Esophagus (tissue), 2 donors: ENCODE measurements around the gene GLT6D1. TPM values are rescaled to one million over a fixed set of nuclear protein-coding genes. Genes with fewer than 3 reads are reported as not detected.

Experiments used
- H3K27ac ChIP-seq, 2 donors: one replicate each; pipeline ENCODE4 v1.5.1; 2013; ENCODE audit warnings: low read depth in 2 of 2, mild to moderate bottlenecking in 2 of 2, inconsistent platforms in 1 of 2, low read length in 1 of 2, moderate library complexity in 1 of 2
- H3K27me3 ChIP-seq, 2 donors: one replicate each; pipeline ENCODE4 v1.6.1; 2013; ENCODE audit warnings: low read length in 2 of 2, control low read depth in 1 of 2, mild to moderate bottlenecking in 1 of 2; ENCODE audit not compliant: insufficient read depth in 2 of 2, control insufficient read depth in 1 of 2
- H3K36me3 ChIP-seq, 2 donors: one replicate each; pipeline ENCODE4 v1.6.1; 2013; ENCODE audit warnings: low read length in 1 of 2; ENCODE audit not compliant: control insufficient read depth in 2 of 2, insufficient read depth in 2 of 2
- H3K4me1 ChIP-seq, 2 donors: one replicate each; pipeline ENCODE4 v1.6.1; 2013; ENCODE audit warnings: low read length in 1 of 2; ENCODE audit not compliant: control insufficient read depth in 2 of 2, insufficient read depth in 2 of 2
- H3K4me3 ChIP-seq, 2 donors: one replicate each; pipeline ENCODE4 v1.5.1; 2013; ENCODE audit warnings: low read length in 2 of 2, mild to moderate bottlenecking in 2 of 2, low read depth in 1 of 2, moderate library complexity in 1 of 2
- H3K9me3 ChIP-seq, 2 donors: one replicate each; pipeline ENCODE4 v1.6.1; 2013; ENCODE audit warnings: mild to moderate bottlenecking in 2 of 2, low read depth in 1 of 2, low read length in 1 of 2, moderate library complexity in 1 of 2; ENCODE audit not compliant: control insufficient read depth in 2 of 2, insufficient read depth in 1 of 2
- WGBS, 2 donors: extraction: QIAGEN DNeasy Blood & Tissue Kit; methylation state at CpG; one replicate each; pipeline ENCODE4 v1.1.7; 2013; 5-methylcytosine and 5-hydroxymethylcytosine counted together
- polyA plus RNA-seq, 2 donors: library from polyadenylated mRNA; stranded (reverse); fragments of 200-250 nt; gene quantifications; one replicate each; pipeline ENCODE4 v1.2.3, GENCODE V29; 2013
- donor health status: healthy with polysubstance abuse.
- donor health status: Bipolar disorder and iron deficiency.

GLT6D1 gene
- polyA plus RNA-seq, 2 donors = not detected

GRCh38 chr9:135660407-135660806 lies 21.1 kb upstream of the GLT6D1 start:
- 90 to 92% methylated on average over 22 of the region's 22 CpGs for WGBS, 2 donors
- H3K27ac ChIP-seq = no peak overlapping the region
- H3K4me3 ChIP-seq = no peak overlapping the region
- no peaks in the 10 kb centered on the region for H3K36me3 ChIP-seq
- H3K27me3 ChIP-seq = no peaks in the 10 kb centered on the region
- no peaks in the 10 kb centered on the region for H3K9me3 ChIP-seq
- no peaks in the 10 kb centered on the region for H3K4me1 ChIP-seq

- 89 to 90% methylated on average over 13 of the region's 13 CpGs for WGBS, 2 donors
- Histone ChIP-seq H3K9me3 (no peaks in the 10 kb centered on the region), H3K4me3 (no peak overlapping the region), H3K27me3 (peaks cover 0 to 4% of the 10 kb centered on the region in 2 donors), H3K36me3 (no peaks in the 10 kb centered on the region), H3K27ac (no peak overlapping the region), H3K4me1 (no peaks in the 10 kb centered on the region)
These were observed 19.9 kb upstream of the GLT6D1 start for GRCh38 chr9:135659252-135659651.

GRCh38 chr9:135657416-135657815 lies 18.1 kb upstream of the GLT6D1 start:
- H3K36me3 ChIP-seq = no peaks in the 10 kb centered on the region
- 85 to 86% methylated on average over 15 of the region's 15 CpGs for WGBS, 2 donors
- H3K4me3 ChIP-seq = no peak overlapping the region

GRCh38 chr9:135655317-135655716 lies 16.0 kb upstream of the GLT6D1 start:
- peaks cover 0 to 3% of the 10 kb centered on the region in 2 donors for H3K9me3 ChIP-seq
- H3K36me3 ChIP-seq = no peaks in the 10 kb centered on the region
- peaks cover 0 to 4% of the 10 kb centered on the region in 2 donors for H3K27me3 ChIP-seq
- H3K4me1 ChIP-seq = peaks cover 0 to 3% of the 10 kb centered on the region in 2 donors
- no peak overlapping the region for H3K27ac ChIP-seq
- H3K4me3 ChIP-seq = no peak overlapping the region
- 69 to 80% methylated on average over 8 of the region's 8 CpGs for WGBS, 2 donors

More at GRCh38 chr9:135657416-135657815, 18.1 kb upstream of the GLT6D1 start:
- Histone ChIP-seq H3K27me3 (peaks cover 0 to 4% of the 10 kb centered on the region in 2 donors), H3K9me3 (no peaks in the 10 kb centered on the region), H3K27ac (no peak overlapping the region), H3K4me1 (no peaks in the 10 kb centered on the region)

- H3K4me3 ChIP-seq = no peak overlapping the region
- WGBS, 2 donors = 93 to 94% methylated on average over 17 of the region's 17 CpGs
- H3K4me1 ChIP-seq = peaks cover 0 to 3% of the 10 kb centered on the region in 2 donors
- H3K36me3 ChIP-seq = no peaks in the 10 kb centered on the region
- H3K27me3 ChIP-seq = peaks cover 0 to 4% of the 10 kb centered on the region in 2 donors
- peaks cover 10% of the 10 kb centered on the region in 2 donors for H3K9me3 ChIP-seq
- H3K27ac ChIP-seq = no peak overlapping the region
These were observed 11.1 kb upstream of the GLT6D1 start for GRCh38 chr9:135650408-135650807.

- H3K27me3 ChIP-seq = no peaks in the 10 kb centered on the region
- H3K4me1 ChIP-seq = peaks cover 0 to 3% of the 10 kb centered on the region in 2 donors
- 70 to 85% methylated on average over 2 of the region's 2 CpGs for WGBS, 2 donors
- peaks cover 10 to 15% of the 10 kb centered on the region in 2 donors for H3K9me3 ChIP-seq
- H3K4me3 ChIP-seq = no peak overlapping the region
- no peak overlapping the region for H3K27ac ChIP-seq
- no peaks in the 10 kb centered on the region for H3K36me3 ChIP-seq
These were observed 10.2 kb upstream of the GLT6D1 start for GRCh38 chr9:135649508-135649907.

- Histone ChIP-seq H3K4me1 (peaks cover 0 to 3% of the 10 kb centered on the region in 2 donors), H3K9me3 (peaks cover 10 to 18% of the 10 kb centered on the region in 2 donors), H3K36me3 (no peaks in the 10 kb centered on the region), H3K27ac (no peak overlapping the region), H3K27me3 (no peaks in the 10 kb centered on the region), H3K4me3 (no peak overlapping the region)
- 79% methylated on average over 10 of the region's 10 CpGs for WGBS, 2 donors
These were observed 9.4 kb upstream of the GLT6D1 start for GRCh38 chr9:135648494-135649410.

- Histone ChIP-seq H3K9me3 (peaks cover 10 to 18% of the 10 kb centered on the region in 2 donors), H3K36me3 (no peaks in the 10 kb centered on the region), H3K4me3 (no peak overlapping the region), H3K27ac (no peak overlapping the region), H3K27me3 (no peaks in the 10 kb centered on the region), H3K4me1 (peaks cover 0 to 3% of the 10 kb centered on the region in 2 donors)
- WGBS, 2 donors = 81 to 86% methylated on average over 4 of the region's 4 CpGs
These were observed 8.5 kb upstream of the GLT6D1 start for GRCh38 chr9:135647884-135648283.

- Histone ChIP-seq H3K27me3 (no peaks in the 10 kb centered on the region), H3K4me3 (no peak overlapping the region), H3K36me3 (no peaks in the 10 kb centered on the region), H3K9me3 (peaks cover 10 to 13% of the 10 kb centered on the region in 2 donors), H3K27ac (no peak overlapping the region), H3K4me1 (no peaks in the 10 kb centered on the region)
- 72% methylated on average over 5 of the region's 5 CpGs for WGBS, 2 donors
These were observed 5.4 kb upstream of the GLT6D1 start for GRCh38 chr9:135644631-135645218.
